Uterus (tissue), 4 donors: ENCODE results near the gene EPS15. TPM values are rescaled to one million over a fixed set of nuclear protein-coding genes. Genes with fewer than 3 reads are reported as not detected.
"Not testable (repeated sequence)": the region's sequence is repeated elsewhere in the genome, so short reads cannot be mapped to it uniquely, and the experiment has no call there.

Experiments used
- DNase-seq, 2 donors: peaks; one replicate each; pipeline ENCODE4 v3.0.0-alpha.2; 2019 to 2020
- H3K27ac ChIP-seq, 2 donors: fragments of 200-600 bp; sonication (generic); 1 replicate in 1 of 2; 2 replicates in 1 of 2; pipeline ENCODE4 v1.5.1; 2016 to 2018
- H3K27me3 ChIP-seq, 2 donors: fragments of 200-600 bp; sonication (generic); one replicate each; pipeline ENCODE4 v1.5.1; 2018 to 2019; ENCODE audit warnings: control low read depth in 1 of 2
- H3K36me3 ChIP-seq, 2 donors: fragments of 200-600 bp; sonication (generic); one replicate each; pipeline ENCODE4 v1.5.1; 2019; ENCODE audit warnings: control low read depth in 1 of 2
- H3K4me1 ChIP-seq, 2 donors: fragments of 200-600 bp; sonication (generic); one replicate each; pipeline ENCODE4 v1.5.1; 2018 to 2019; ENCODE audit warnings: control low read depth in 1 of 2
- H3K4me3 ChIP-seq, 2 donors: fragments of 200-600 bp; sonication (generic); 1 replicate in 1 of 2; 2 replicates in 1 of 2; pipeline ENCODE4 v1.5.1; 2018 to 2019; ENCODE audit warnings: mild to moderate bottlenecking in 1 of 2
- H3K9me3 ChIP-seq, 2 donors: fragments of 200-600 bp; sonication (generic); one replicate each; pipeline ENCODE4 v1.5.1; 2019; ENCODE audit warnings: control low read depth in 1 of 2
- POLR2A ChIP-seq, 2 donors: fragments of 450-650 bp; IDR thresholded peaks; one replicate each; pipeline ENCODE4 v1.6.1; 2016; ENCODE audit warnings: antibody characterized with exemption in 2 of 2, mild to moderate bottlenecking in 1 of 2, moderate library complexity in 1 of 2
- intact Hi-C: fragments of 100-400 bp; cut with DNase I; formaldehyde crosslinking; loops from one replicate; pipeline ENCODE4 v1.15.1; 2023; ENCODE audit warnings: low total_unique reads
- total RNA-seq, 4 donors: library from RNA; depleted of rRNA in 3 of 4; stranded (reverse); fragments of >200 nt in 3 of 4; gene quantifications; one replicate each; pipeline versions ENCODE4 v1.1.0 to v1.2.4, GENCODE V29; 2014 to 2023
- TF ChIP-seq, protein P1 (sequence below), 4 experiments: fragments of 200-600 bp in 2 of 4; fragments of 450-650 bp in 2 of 4; sonication (generic) in 2 of 4; IDR thresholded peaks; one replicate each; pipeline ENCODE4 v1.5.1; 2016 to 2019; ENCODE audit warnings: antibody characterized with exemption in 4 of 4, mild to moderate bottlenecking in 2 of 4, moderate library complexity in 1 of 4
- donor health status: DM: yes; HTN: yes; CAD: no.

Gene EPS15
- total RNA-seq, 4 donors from 2014 or later, result 30.7 to 133 (median 81.1) TPM

- H3K27ac ChIP-seq, result no peak overlapping the region
- DNase-seq, result no peak
- TF ChIP-seq, protein P1, sequence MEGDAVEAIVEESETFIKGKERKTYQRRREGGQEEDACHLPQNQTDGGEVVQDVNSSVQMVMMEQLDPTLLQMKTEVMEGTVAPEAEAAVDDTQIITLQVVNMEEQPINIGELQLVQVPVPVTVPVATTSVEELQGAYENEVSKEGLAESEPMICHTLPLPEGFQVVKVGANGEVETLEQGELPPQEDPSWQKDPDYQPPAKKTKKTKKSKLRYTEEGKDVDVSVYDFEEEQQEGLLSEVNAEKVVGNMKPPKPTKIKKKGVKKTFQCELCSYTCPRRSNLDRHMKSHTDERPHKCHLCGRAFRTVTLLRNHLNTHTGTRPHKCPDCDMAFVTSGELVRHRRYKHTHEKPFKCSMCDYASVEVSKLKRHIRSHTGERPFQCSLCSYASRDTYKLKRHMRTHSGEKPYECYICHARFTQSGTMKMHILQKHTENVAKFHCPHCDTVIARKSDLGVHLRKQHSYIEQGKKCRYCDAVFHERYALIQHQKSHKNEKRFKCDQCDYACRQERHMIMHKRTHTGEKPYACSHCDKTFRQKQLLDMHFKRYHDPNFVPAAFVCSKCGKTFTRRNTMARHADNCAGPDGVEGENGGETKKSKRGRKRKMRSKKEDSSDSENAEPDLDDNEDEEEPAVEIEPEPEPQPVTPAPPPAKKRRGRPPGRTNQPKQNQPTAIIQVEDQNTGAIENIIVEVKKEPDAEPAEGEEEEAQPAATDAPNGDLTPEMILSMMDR (IDR thresholded peaks at IDR 0.05), result no peak
- TF ChIP-seq POLR2A (IDR thresholded peaks at IDR 0.05), result no peak
- no peaks in the 10 kb centered on the region for H3K4me1 ChIP-seq
- H3K27me3 ChIP-seq, result no peaks in the 10 kb centered on the region
- H3K9me3 ChIP-seq, result no peaks in the 10 kb centered on the region
- H3K36me3 ChIP-seq, result no peaks in the 10 kb centered on the region
- H3K4me3 ChIP-seq, result no peak overlapping the region
- intact Hi-C loops, result no loop called here
Observed at GRCh38 chr1:51453010-51453409, 66.1 kb downstream of the EPS15 start.

- H3K36me3 ChIP-seq, intact Hi-C loops, H3K4me3 ChIP-seq, H3K9me3 ChIP-seq, DNase-seq, H3K27me3 ChIP-seq, H3K4me1 ChIP-seq, H3K27ac ChIP-seq: not testable (repeated sequence)
Observed at GRCh38 chr1:51448844-51449454, 70.1 kb downstream of the EPS15 start.

GRCh38 chr1:51445351-51446090 is 73.5 kb downstream of the EPS15 start:
- intact Hi-C loops, result no loop called here
- no peaks in the 10 kb centered on the region for H3K9me3 ChIP-seq
- no peak overlapping the region for H3K4me3 ChIP-seq
- peaks cover 0 to 4% of the 10 kb centered on the region in 2 donors for H3K36me3 ChIP-seq
- peak overlapping the region in 1 of 2 donors; percentile 72 for H3K27ac ChIP-seq
- peaks cover 0 to 4% of the 10 kb centered on the region in 2 donors for H3K4me1 ChIP-seq
- H3K27me3 ChIP-seq, result no peaks in the 10 kb centered on the region
- no peak for TF ChIP-seq POLR2A (IDR thresholded peaks at IDR 0.05)
- TF ChIP-seq, protein P1 (IDR thresholded peaks at IDR 0.05), result no peak
- no peak for DNase-seq

GRCh38 chr1:51444534-51445192 is 74.4 kb downstream of the EPS15 start:
- no peak for DNase-seq
- intact Hi-C loops, result no loop called here
- H3K27me3 ChIP-seq, result no peaks in the 10 kb centered on the region
- peak overlapping the region; percentile 12 to 72 for H3K27ac ChIP-seq
- H3K36me3 ChIP-seq, result peaks cover 0 to 4% of the 10 kb centered on the region in 2 donors
- peaks cover 0 to 4% of the 10 kb centered on the region in 2 donors for H3K4me1 ChIP-seq
- no peak overlapping the region for H3K4me3 ChIP-seq
- no peak for TF ChIP-seq POLR2A (IDR thresholded peaks at IDR 0.05)
- TF ChIP-seq, protein P1 (IDR thresholded peaks at IDR 0.05), result no peak
- no peaks in the 10 kb centered on the region for H3K9me3 ChIP-seq

DNA sequence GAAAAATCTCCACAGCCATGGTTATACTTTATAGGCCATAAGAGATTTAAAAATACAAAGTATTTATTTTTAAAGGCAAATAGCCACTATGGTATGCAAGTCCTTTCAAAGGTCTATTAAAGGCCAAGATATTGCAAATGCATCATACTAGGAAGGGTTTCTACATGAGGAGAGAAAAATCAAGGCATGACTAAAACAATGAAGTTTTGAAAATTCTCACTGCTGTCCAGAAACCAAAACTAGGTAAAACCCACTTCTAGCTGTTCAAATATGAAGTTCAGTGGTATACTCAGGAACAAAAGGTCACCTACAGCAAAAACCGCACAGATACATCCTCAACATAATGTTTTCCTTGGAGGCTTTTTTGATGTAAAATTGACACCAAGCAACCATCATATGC is 75.0 kb downstream of the EPS15 start:
- H3K36me3 ChIP-seq, result peaks cover 0 to 4% of the 10 kb centered on the region in 2 donors
- DNase-seq, result no peak
- peaks cover 0 to 4% of the 10 kb centered on the region in 2 donors for H3K4me1 ChIP-seq
- intact Hi-C loops, result no loop called here
- H3K27me3 ChIP-seq, result no peaks in the 10 kb centered on the region
- H3K27ac ChIP-seq, result peak overlapping the region in 1 of 2 donors; percentile 72
- no peak for TF ChIP-seq POLR2A (IDR thresholded peaks at IDR 0.05)
- TF ChIP-seq, protein P1 (IDR thresholded peaks at IDR 0.05), result no peak
- no peak overlapping the region for H3K4me3 ChIP-seq
- no peaks in the 10 kb centered on the region for H3K9me3 ChIP-seq
